Osteoblast (primary cell): ENCODE data around the gene NCAM1. TPM values are rescaled to one million over a fixed set of nuclear protein-coding genes. Genes with fewer than 3 reads are reported as not detected.

Source experiments
- DNase-seq: peaks from one replicate; pipeline ENCODE4 v3.0.0; 2011; ENCODE audit warnings: low spot score, mixed read lengths; ENCODE audit not compliant: insufficient read length; ENCODE audit errors: missing footprints
- H2AFZ ChIP-seq: 2 replicates; pipeline ENCODE4 v1.6.0; 2011; ENCODE audit warnings: mild to moderate bottlenecking, low read length
- H3K27ac ChIP-seq: 2 replicates; pipeline ENCODE4 v1.5.1; 2011; ENCODE audit warnings: mild to moderate bottlenecking, low read depth, low read length, moderate library complexity
- H3K27me3 ChIP-seq: 2 replicates; pipeline ENCODE4 v1.6.0; 2012; ENCODE audit warnings: mild to moderate bottlenecking, control low read depth, inconsistent platforms, low read length, moderate library complexity; ENCODE audit not compliant: insufficient read depth
- H3K36me3 ChIP-seq: 2 replicates; pipeline ENCODE4 v1.5.1; 2011; ENCODE audit warnings: mild to moderate bottlenecking, low read length, control low read depth, moderate library complexity; ENCODE audit not compliant: insufficient read depth
- H3K4me1 ChIP-seq: 2 replicates; pipeline ENCODE4 v1.5.1; 2011; ENCODE audit warnings: mild to moderate bottlenecking, low read length, control low read depth, moderate library complexity; ENCODE audit not compliant: insufficient read depth
- H3K4me2 ChIP-seq: 2 replicates; pipeline ENCODE4 v1.6.0; 2011; ENCODE audit warnings: mild to moderate bottlenecking, low read length; ENCODE audit not compliant: insufficient read depth
- H3K4me3 ChIP-seq: fragments of 200-600 bp; sonication (generic); 3 replicates; pipeline ENCODE4 v1.5.1; 2012; ENCODE audit warnings: mild to moderate bottlenecking, low read length, inconsistent platforms; ENCODE audit not compliant: insufficient read depth
- H3K79me2 ChIP-seq: 2 replicates; pipeline ENCODE4 v1.6.0; 2012; ENCODE audit warnings: mild to moderate bottlenecking, low read length, control low read depth, inconsistent platforms; ENCODE audit not compliant: insufficient read depth
- H3K9me3 ChIP-seq: 2 replicates; pipeline ENCODE4 v1.5.1; 2011; ENCODE audit warnings: low read depth, low read length, control low read depth
- H4K20me1 ChIP-seq: 2 replicates; pipeline ENCODE4 v1.6.0; 2012; ENCODE audit warnings: mild to moderate bottlenecking, low read length, control low read depth; ENCODE audit not compliant: insufficient read depth
- total RNA-seq: library from RNA; depleted of rRNA; stranded (reverse); fragments of >200 nt; gene quantifications from 2 replicates; pipeline ENCODE4 v1.2.3, GENCODE V29; 2012
- TF ChIP-seq, protein P1 (sequence below): IDR thresholded peaks from 2 replicates; pipeline ENCODE4 v1.5.1; 2011; ENCODE audit warnings: mild to moderate bottlenecking, low read depth, low read length, moderate library complexity; ENCODE audit errors: extremely low read depth

NCAM1 gene
- total RNA-seq, 1 donor = 2.2 TPM

DNA sequence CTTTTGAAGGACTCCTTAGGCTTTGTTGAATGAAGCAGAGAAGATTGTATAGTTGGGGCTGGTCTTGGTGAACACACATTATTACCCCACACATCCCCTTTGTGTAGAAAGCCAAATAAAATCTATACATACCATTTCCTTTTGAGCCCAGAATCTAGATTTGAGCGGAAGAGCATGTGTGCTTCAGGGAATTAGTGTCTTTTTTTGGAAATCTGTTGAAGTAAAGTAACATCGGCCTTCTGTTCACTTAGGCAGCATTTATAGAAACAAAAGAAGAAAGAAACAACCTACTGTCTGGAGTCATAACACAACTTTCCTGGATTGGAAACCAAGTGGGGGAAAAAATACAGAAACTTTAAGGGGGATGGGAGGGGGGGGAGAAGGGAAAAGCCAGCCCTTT is 315.2 kb downstream of the NCAM1 start:
- TF ChIP-seq, protein P1, sequence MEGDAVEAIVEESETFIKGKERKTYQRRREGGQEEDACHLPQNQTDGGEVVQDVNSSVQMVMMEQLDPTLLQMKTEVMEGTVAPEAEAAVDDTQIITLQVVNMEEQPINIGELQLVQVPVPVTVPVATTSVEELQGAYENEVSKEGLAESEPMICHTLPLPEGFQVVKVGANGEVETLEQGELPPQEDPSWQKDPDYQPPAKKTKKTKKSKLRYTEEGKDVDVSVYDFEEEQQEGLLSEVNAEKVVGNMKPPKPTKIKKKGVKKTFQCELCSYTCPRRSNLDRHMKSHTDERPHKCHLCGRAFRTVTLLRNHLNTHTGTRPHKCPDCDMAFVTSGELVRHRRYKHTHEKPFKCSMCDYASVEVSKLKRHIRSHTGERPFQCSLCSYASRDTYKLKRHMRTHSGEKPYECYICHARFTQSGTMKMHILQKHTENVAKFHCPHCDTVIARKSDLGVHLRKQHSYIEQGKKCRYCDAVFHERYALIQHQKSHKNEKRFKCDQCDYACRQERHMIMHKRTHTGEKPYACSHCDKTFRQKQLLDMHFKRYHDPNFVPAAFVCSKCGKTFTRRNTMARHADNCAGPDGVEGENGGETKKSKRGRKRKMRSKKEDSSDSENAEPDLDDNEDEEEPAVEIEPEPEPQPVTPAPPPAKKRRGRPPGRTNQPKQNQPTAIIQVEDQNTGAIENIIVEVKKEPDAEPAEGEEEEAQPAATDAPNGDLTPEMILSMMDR = no peak
- Histone ChIP-seq H3K27ac (no peak overlapping the region), H3K4me1 (no peaks in the 10 kb centered on the region), H3K4me2 (no peak overlapping the region), H4K20me1 (no peaks in the 10 kb centered on the region), H2AFZ (no peak overlapping the region), H3K4me3 (no peak overlapping the region), H3K27me3 (no peaks in the 10 kb centered on the region), H3K79me2 (no peaks in the 10 kb centered on the region), H3K36me3 (no peaks in the 10 kb centered on the region), H3K9me3 (no peaks in the 10 kb centered on the region)
- DNase-seq = no peak

- Histone ChIP-seq H3K27ac (no peak overlapping the region), H3K4me2 (no peak overlapping the region), H3K79me2 (no peaks in the 10 kb centered on the region), H3K9me3 (no peaks in the 10 kb centered on the region), H3K36me3 (no peaks in the 10 kb centered on the region), H2AFZ (no peak overlapping the region), H3K27me3 (no peaks in the 10 kb centered on the region), H3K4me1 (no peaks in the 10 kb centered on the region), H4K20me1 (no peaks in the 10 kb centered on the region), H3K4me3 (no peak overlapping the region)
- no peak for DNase-seq
- TF ChIP-seq, protein P1 = no peak
These were observed 316.7 kb downstream of the NCAM1 start for GRCh38 chr11:113277907-113278306.

DNA sequence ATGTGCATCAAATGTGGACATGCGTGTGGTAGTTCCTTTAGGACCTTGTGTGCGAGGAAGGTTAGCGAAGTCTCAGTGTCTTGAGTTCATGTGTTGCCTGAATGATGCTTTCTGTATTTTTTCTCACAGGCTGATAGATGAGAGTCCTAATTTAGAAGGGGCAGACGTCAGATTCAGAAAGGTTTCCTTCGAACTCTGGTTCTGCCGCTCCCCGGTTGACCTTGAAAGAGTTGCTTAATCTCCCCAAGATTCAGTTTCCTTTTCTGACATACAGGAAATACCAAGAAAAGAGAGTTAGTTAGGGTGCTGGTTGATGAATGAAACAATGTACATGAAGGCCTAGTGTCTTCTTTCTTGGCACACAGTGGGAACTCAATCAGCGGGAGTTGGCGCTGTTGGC is 317.3 kb downstream of the NCAM1 start:
- Histone ChIP-seq H2AFZ (no peak overlapping the region), H4K20me1 (no peaks in the 10 kb centered on the region), H3K27ac (no peak overlapping the region), H3K36me3 (no peaks in the 10 kb centered on the region), H3K4me3 (no peak overlapping the region), H3K4me2 (no peak overlapping the region), H3K4me1 (no peaks in the 10 kb centered on the region), H3K79me2 (no peaks in the 10 kb centered on the region), H3K27me3 (peaks cover 3% of the 10 kb centered on the region), H3K9me3 (no peaks in the 10 kb centered on the region)
- no peak for DNase-seq
- TF ChIP-seq, protein P1 = no peak

DNA sequence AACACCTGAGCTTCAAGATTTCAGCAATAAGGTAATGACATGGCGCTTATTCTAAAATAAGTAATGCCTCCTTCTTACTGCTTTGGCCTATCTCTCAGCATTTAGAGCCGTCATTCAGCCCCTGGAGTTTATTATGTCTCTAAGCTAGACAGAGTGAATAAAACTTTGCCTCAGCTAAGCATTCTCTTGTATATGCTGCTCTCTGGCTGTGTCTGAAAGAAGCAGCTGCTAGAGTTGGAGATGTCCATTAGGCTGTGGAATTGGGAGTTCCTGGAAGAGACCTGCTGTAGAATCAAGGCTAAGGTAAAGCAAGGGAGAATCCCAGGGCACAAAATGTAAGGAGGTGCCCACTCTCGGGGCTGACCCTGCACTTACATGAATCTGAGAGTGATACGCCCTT is 317.7 kb downstream of the NCAM1 start:
- DNase-seq = no peak
- Histone ChIP-seq H4K20me1 (no peaks in the 10 kb centered on the region), H3K79me2 (no peaks in the 10 kb centered on the region), H3K9me3 (no peaks in the 10 kb centered on the region), H3K36me3 (no peaks in the 10 kb centered on the region), H3K4me3 (no peak overlapping the region), H3K4me2 (no peak overlapping the region), H3K27me3 (peaks cover 5% of the 10 kb centered on the region), H3K4me1 (no peaks in the 10 kb centered on the region), H3K27ac (no peak overlapping the region), H2AFZ (no peak overlapping the region)
- TF ChIP-seq, protein P1 = no peak
